ENCODE data around the gene ATP2A1. TPM values are rescaled to one million over a fixed set of nuclear protein-coding genes. Genes with fewer than 3 reads are reported as not detected.
"Not testable (repeated sequence)": the region's sequence is repeated elsewhere in the genome, so short reads cannot be mapped to it uniquely, and the experiment has no call there.

Gene ATP2A1
- total RNA-seq, 1 donor from 2014 or later = 1.9 TPM

DNA sequence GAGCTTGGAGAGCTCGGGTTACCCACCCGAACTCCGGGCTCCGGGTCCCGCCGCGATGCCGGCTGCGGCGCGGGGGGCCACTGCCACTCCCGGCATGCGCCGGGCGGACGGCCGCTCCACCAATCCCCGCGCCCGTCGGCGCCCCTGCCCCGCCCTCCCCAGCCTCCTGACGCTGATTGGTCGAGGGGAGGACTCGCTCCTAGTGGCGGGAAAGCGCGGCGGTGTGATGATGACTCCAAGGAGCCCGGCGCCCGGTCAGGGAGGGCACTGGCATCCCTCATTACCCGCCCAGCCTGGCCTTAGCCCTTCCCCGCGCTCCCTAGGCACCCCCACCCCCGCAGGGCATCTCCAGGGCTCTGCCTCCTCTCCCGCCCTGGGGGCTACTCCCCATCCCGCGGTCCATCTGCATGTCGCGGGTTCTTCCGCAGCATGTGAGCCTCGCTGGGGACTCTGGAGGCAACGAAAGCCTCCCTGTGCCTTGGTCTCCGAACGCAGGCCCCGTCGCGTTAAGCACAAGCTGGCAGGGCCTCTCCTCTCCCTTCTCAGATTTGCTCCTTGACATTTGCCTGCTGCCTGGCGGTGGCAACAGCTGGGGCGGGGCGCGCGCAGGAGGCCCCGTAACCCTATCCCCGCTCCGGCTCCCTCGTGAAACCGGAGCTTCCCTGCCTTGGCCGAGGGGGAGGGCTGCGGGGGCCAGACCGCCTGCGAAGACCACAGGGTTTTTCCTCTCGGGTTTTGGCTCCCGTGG, 1.7 kb downstream of the ATP2A1 start:
- peaks cover 5% of the 10 kb centered on the region for H3K36me3 Mint-ChIP-seq (ENCODE audit: low read depth, unreplicated experiment)
- H3K27me3 Mint-ChIP-seq (ENCODE audit: unreplicated experiment) = peaks cover 14% of the 10 kb centered on the region
- TF ChIP-seq, protein P1, sequence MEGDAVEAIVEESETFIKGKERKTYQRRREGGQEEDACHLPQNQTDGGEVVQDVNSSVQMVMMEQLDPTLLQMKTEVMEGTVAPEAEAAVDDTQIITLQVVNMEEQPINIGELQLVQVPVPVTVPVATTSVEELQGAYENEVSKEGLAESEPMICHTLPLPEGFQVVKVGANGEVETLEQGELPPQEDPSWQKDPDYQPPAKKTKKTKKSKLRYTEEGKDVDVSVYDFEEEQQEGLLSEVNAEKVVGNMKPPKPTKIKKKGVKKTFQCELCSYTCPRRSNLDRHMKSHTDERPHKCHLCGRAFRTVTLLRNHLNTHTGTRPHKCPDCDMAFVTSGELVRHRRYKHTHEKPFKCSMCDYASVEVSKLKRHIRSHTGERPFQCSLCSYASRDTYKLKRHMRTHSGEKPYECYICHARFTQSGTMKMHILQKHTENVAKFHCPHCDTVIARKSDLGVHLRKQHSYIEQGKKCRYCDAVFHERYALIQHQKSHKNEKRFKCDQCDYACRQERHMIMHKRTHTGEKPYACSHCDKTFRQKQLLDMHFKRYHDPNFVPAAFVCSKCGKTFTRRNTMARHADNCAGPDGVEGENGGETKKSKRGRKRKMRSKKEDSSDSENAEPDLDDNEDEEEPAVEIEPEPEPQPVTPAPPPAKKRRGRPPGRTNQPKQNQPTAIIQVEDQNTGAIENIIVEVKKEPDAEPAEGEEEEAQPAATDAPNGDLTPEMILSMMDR (IDR thresholded peaks at IDR 0.05; ENCODE audit: unreplicated experiment) = no peak
- peak overlapping the region; percentile 56 for H3K4me3 Mint-ChIP-seq (ENCODE audit: unreplicated experiment)
- H3K9me3 Mint-ChIP-seq (ENCODE audit: unreplicated experiment) = no peaks in the 10 kb centered on the region
- peak; percentile 91 for DNase-seq (ENCODE audit: low spot score)
- H3K27ac Mint-ChIP-seq (ENCODE audit: unreplicated experiment) = no peak overlapping the region
- H3K4me1 Mint-ChIP-seq (ENCODE audit: unreplicated experiment) = peaks cover 19% of the 10 kb centered on the region

DNA sequence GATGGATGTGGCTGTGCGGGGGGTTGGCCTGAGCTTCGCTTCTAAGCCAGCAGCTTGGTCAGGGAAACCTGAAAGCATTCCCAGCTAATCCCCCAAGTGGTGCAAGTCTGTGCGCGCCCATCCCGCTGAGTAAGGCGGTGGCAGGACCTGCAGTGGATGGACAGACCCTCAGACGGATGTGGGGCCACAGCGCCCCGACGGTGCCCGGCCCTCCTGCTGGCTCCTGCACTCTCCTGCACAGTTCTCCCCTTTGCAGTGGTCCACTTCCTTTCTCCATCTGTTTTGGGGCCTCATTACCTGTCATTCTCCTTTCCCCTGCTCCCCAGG, 2.3 kb downstream of the ATP2A1 start:
- Mint-ChIP-seq H3K27ac (ENCODE audit: unreplicated experiment) (no peak overlapping the region), H3K4me3 (ENCODE audit: unreplicated experiment) (peak overlapping the region; percentile 74), H3K27me3 (ENCODE audit: unreplicated experiment) (peaks cover 14% of the 10 kb centered on the region), H3K36me3 (ENCODE audit: low read depth, unreplicated experiment) (peaks cover 5% of the 10 kb centered on the region), H3K9me3 (ENCODE audit: unreplicated experiment) (no peaks in the 10 kb centered on the region), H3K4me1 (ENCODE audit: unreplicated experiment) (peaks cover 19% of the 10 kb centered on the region)
- TF ChIP-seq, protein P1 (IDR thresholded peaks at IDR 0.05; ENCODE audit: unreplicated experiment) = no peak
- no peak for DNase-seq (ENCODE audit: low spot score)

DNA sequence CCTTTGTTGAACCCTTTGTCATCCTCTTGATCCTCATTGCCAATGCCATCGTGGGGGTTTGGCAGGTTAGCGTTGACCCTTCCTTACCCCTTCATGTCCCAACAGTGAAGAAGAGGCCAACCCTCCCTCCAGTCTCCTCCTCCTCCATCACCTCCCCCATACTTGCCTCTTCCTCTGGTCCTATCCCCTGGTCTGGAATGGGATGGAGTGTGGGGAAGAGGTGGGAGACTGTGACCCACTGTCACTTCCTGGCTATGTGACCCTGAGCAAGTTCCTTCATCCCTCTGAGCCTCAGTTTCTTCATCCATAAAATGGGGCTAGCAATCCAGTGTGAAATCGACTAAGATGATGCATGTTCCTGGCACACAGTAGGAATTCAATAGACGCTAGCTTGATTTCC, 2.7 kb downstream of the ATP2A1 start:
- H3K36me3 Mint-ChIP-seq (ENCODE audit: low read depth, unreplicated experiment) = peaks cover 5% of the 10 kb centered on the region
- H3K27ac Mint-ChIP-seq (ENCODE audit: unreplicated experiment) = peak overlapping the region; percentile 72
- TF ChIP-seq, protein P1 (IDR thresholded peaks at IDR 0.05; ENCODE audit: unreplicated experiment) = no peak
- peak overlapping the region; percentile 86 for H3K4me3 Mint-ChIP-seq (ENCODE audit: unreplicated experiment)
- peaks cover 19% of the 10 kb centered on the region for H3K4me1 Mint-ChIP-seq (ENCODE audit: unreplicated experiment)
- no peak for DNase-seq (ENCODE audit: low spot score)
- no peaks in the 10 kb centered on the region for H3K9me3 Mint-ChIP-seq (ENCODE audit: unreplicated experiment)
- H3K27me3 Mint-ChIP-seq (ENCODE audit: unreplicated experiment) = peaks cover 14% of the 10 kb centered on the region

GRCh38 chr16:28881565-28881964, 3.3 kb downstream of the ATP2A1 start:
- H3K9me3 Mint-ChIP-seq (ENCODE audit: unreplicated experiment); DNase-seq (ENCODE audit: low spot score); H3K27ac Mint-ChIP-seq (ENCODE audit: unreplicated experiment); H3K4me3 Mint-ChIP-seq (ENCODE audit: unreplicated experiment); H3K36me3 Mint-ChIP-seq (ENCODE audit: low read depth, unreplicated experiment): not testable (repeated sequence)
- peaks cover 19% of the 10 kb centered on the region for H3K4me1 Mint-ChIP-seq (ENCODE audit: unreplicated experiment)
- H3K27me3 Mint-ChIP-seq (ENCODE audit: unreplicated experiment) = peaks cover 14% of the 10 kb centered on the region

- peaks cover 19% of the 10 kb centered on the region for H3K4me1 Mint-ChIP-seq (ENCODE audit: unreplicated experiment)
- H3K4me3 Mint-ChIP-seq (ENCODE audit: unreplicated experiment) = no peak overlapping the region
- H3K27ac Mint-ChIP-seq (ENCODE audit: unreplicated experiment) = no peak overlapping the region
- TF ChIP-seq, protein P1 (IDR thresholded peaks at IDR 0.05; ENCODE audit: unreplicated experiment) = no peak
- peaks cover 14% of the 10 kb centered on the region for H3K27me3 Mint-ChIP-seq (ENCODE audit: unreplicated experiment)
- no peaks in the 10 kb centered on the region for H3K9me3 Mint-ChIP-seq (ENCODE audit: unreplicated experiment)
- H3K36me3 Mint-ChIP-seq (ENCODE audit: low read depth, unreplicated experiment) = peaks cover 5% of the 10 kb centered on the region
- no peak for DNase-seq (ENCODE audit: low spot score)
Observed at GRCh38 chr16:28882551-28883160, 4.4 kb downstream of the ATP2A1 start.

Data from endothelial cell (in vitro differentiated cells).